Panc1 (cell line): ENCODE measurements around the gene RALB. TPM values are rescaled to one million over a fixed set of nuclear protein-coding genes. Genes with fewer than 3 reads are reported as not detected.

Experiments used
- ATAC-seq: fragments of 200-7000 bp; cut with Tn5 transposase; 2 replicates; pipeline ENCODE4 v1.9.1; 2020; ENCODE audit warnings: mild to moderate bottlenecking, moderate library complexity
- BruUV-seq: library from RNA; stranded (reverse); fragments of 400-500 nt; replicated peaks from 2 replicates; lab custom pipeline; 2021; lab: Mats Ljungman, UMichigan
- CTCF ChIA-PET: fragments of 300-600 bp; sonication (Branson Sonifier 250); formaldehyde crosslinking; loops from one replicate; lab custom pipeline; 2022; ENCODE audit warnings: antibody characterized with exemption; lab: Charles Lee
- POLR2A ChIA-PET: fragments of 300-600 bp; sonication (Branson Sonifier 250); formaldehyde crosslinking; loops from one replicate; lab custom pipeline; 2022; ENCODE audit warnings: antibody characterized with exemption; lab: Charles Lee
- DNase-seq: peaks from one replicate; pipeline ENCODE4 v3.0.0-alpha.2; 2010; ENCODE audit warnings: low read depth, low spot score
- H3K27ac ChIP-seq: 2 replicates; pipeline ENCODE4 v1.5.1; 2011; ENCODE audit warnings: mild to moderate bottlenecking, low read length, inconsistent platforms
- H3K27me3 ChIP-seq: fragments of 200-500 bp; sonication (Bioruptor generic); 2 replicates; pipeline ENCODE4 v1.6.0; 2014; ENCODE audit warnings: low read length, inconsistent platforms; ENCODE audit not compliant: control insufficient read depth, insufficient read depth
- H3K36me3 ChIP-seq: fragments of 200-500 bp; sonication (Bioruptor generic); 2 replicates; pipeline ENCODE4 v1.5.1; 2014; ENCODE audit warnings: inconsistent platforms, mild to moderate bottlenecking, low read length, moderate library complexity; ENCODE audit not compliant: control insufficient read depth, insufficient read depth
- H3K4me1 ChIP-seq: 2 replicates; pipeline ENCODE4 v1.5.1; 2011; ENCODE audit warnings: inconsistent platforms, mild to moderate bottlenecking, low read length, moderate library complexity; ENCODE audit not compliant: control insufficient read depth, insufficient read depth
- H3K4me3 ChIP-seq, 2 experiments: 2 replicates each; pipeline ENCODE4 v1.5.1; 2011 to 2012; ENCODE audit warnings: low read depth in 2 of 2, low read length in 2 of 2, mild to moderate bottlenecking in 2 of 2, inconsistent platforms in 1 of 2, moderate library complexity in 1 of 2
- H3K9me3 ChIP-seq: fragments of 200-500 bp; sonication (Bioruptor generic); 2 replicates; pipeline ENCODE4 v1.5.1; 2014; ENCODE audit warnings: low read depth, mild to moderate bottlenecking, inconsistent platforms, low read length, moderate library complexity; ENCODE audit not compliant: control insufficient read depth, insufficient read depth
- CTCF ChIP-seq: fragments of 450-650 bp; IDR thresholded peaks from 2 replicates; pipeline ENCODE4 v1.5.1; 2017; ENCODE audit warnings: mild to moderate bottlenecking
- POLR2AphosphoS5 ChIP-seq: IDR thresholded peaks from 2 replicates; pipeline ENCODE4 v1.6.1; 2012; ENCODE audit warnings: mild to moderate bottlenecking, low read depth, low read length, moderate library complexity
- REST ChIP-seq, 2 experiments: IDR thresholded peaks; 2 replicates each; pipeline ENCODE4 v1.6.1; 2011 to 2012; ENCODE audit warnings: low read depth in 2 of 2, control low read depth in 1 of 2, low read length in 1 of 2, mild to moderate bottlenecking in 1 of 2, moderate library complexity in 1 of 2; ENCODE audit not compliant: insufficient read depth in 1 of 2
- SIN3A ChIP-seq: IDR thresholded peaks from 2 replicates; pipeline ENCODE4 v1.6.1; 2012; ENCODE audit warnings: low read depth, mild to moderate bottlenecking, low read length, moderate library complexity, borderline replicate concordance; ENCODE audit not compliant: insufficient read depth
- TCF7L2 ChIP-seq: IDR thresholded peaks from 2 replicates; pipeline ENCODE4 v1.6.1; 2011; ENCODE audit warnings: mild to moderate bottlenecking, low read depth, low read length, inconsistent platforms
- in situ Hi-C: cut with HindIII; loops from 2 replicates; pipeline ENCODE4 v1.10.0; 2016; ENCODE audit warnings: low sequenced_read_pairs, low pct_unique_long_range_greater_than_20kb
- intact Hi-C: fragments of 100-400 bp; cut with micrococcal nuclease; formaldehyde crosslinking; loops from one replicate; pipeline ENCODE4 v1.10.0; 2022; ENCODE audit not compliant: unreplicated experiment
- total RNA-seq: library from RNA; stranded (reverse); gene quantifications from one replicate; pipeline ENCODE4 v1.2.1, GENCODE V29; 2021; ENCODE audit not compliant: unreplicated experiment

The RALB gene
- total RNA-seq, 1 experiment from 2014 or later = 47.8 TPM

- no peaks in the 10 kb centered on the region for H3K4me1 ChIP-seq
- no peaks in the 10 kb centered on the region for H3K36me3 ChIP-seq
- TF ChIP-seq POLR2AphosphoS5 (no peak), REST (IDR thresholded peaks at IDR 0.05; ENCODE audit: insufficient read depth in 1 of 2, low read depth in 2 of 2, low read length in 1 of 2) (no peak), TCF7L2 (no peak), CTCF (no peak), SIN3A (no peak)
- no peak overlapping the region for H3K4me3 ChIP-seq
- BruUV-seq = no TSS peak
- no peaks in the 10 kb centered on the region for H3K9me3 ChIP-seq
- H3K27ac ChIP-seq = no peak overlapping the region
- ATAC-seq (no peak), DNase-seq (no peak)
- no peaks in the 10 kb centered on the region for H3K27me3 ChIP-seq
- CTCF ChIA-PET = no interaction called here
- intact Hi-C loops (no loop called here), in situ Hi-C loops (no loop called here)
- POLR2A ChIA-PET = interaction anchor here (0.6 kb wide), 1 partner anchor 10 kb away, joined by 4 read pairs; no protein-coding TSS in a partner anchor
Observed at GRCh38 chr2:120208381-120209353, 44.0 kb upstream of the RALB start.

GRCh38 chr2:120209427-120210269 lies 43.0 kb upstream of the RALB start:
- in situ Hi-C loops = no loop called here

More at GRCh38 chr2:120209427-120210269, 43.0 kb upstream of the RALB start:
- ChIA-PET CTCF (no interaction called here), POLR2A (no interaction called here)
- no peak overlapping the region for H3K4me3 ChIP-seq
- no TSS peak for BruUV-seq
- ATAC-seq (0 out of 2 replicates have a peak, but pooled peaks have one; percentile 33), DNase-seq (no peak)
- intact Hi-C loops = no loop called here
- TF ChIP-seq SIN3A = no peak
- no peak for TF ChIP-seq TCF7L2
- no peak overlapping the region for H3K27ac ChIP-seq
- no peaks in the 10 kb centered on the region for H3K4me1 ChIP-seq
- H3K27me3 ChIP-seq = no peaks in the 10 kb centered on the region
- no peaks in the 10 kb centered on the region for H3K36me3 ChIP-seq
- no peaks in the 10 kb centered on the region for H3K9me3 ChIP-seq
